SK-N-SH treated with all-trans-retinoic acid at 6 μM for 48 hours (cell line): ENCODE results near the gene DOCK1.

Source experiments
- ATAC-seq: fragments of 200-7000 bp; cut with Tn5 transposase; 3 replicates; pipeline ENCODE4 v1.9.1; 2020; ENCODE audit warnings: mild to moderate bottlenecking, moderate library complexity
- ARNTL ChIP-seq: fragments of 450-650 bp; formaldehyde crosslinking; IDR thresholded peaks from 2 replicates; pipeline ENCODE4 v1.5.0; 2020; ENCODE audit warnings: low read depth, mild to moderate bottlenecking, moderate library complexity, borderline replicate concordance
- BACH2 ChIP-seq: fragments of 250-450 bp; sonication (Bioruptor Pico); IDR thresholded peaks from 2 replicates; pipeline ENCODE4 v1.9.0; 2021; ENCODE audit warnings: mild to moderate bottlenecking, borderline replicate concordance
- CSDC2 ChIP-seq: fragments of 250-450 bp; sonication (Bioruptor Pico); IDR thresholded peaks from 2 replicates; pipeline ENCODE4 v1.5.0; 2020; ENCODE audit warnings: mild to moderate bottlenecking, moderate library complexity
- ESRRG ChIP-seq: fragments of 250-450 bp; sonication (Bioruptor Pico); IDR thresholded peaks from 2 replicates; pipeline ENCODE4 v1.6.1; 2021; ENCODE audit warnings: mild to moderate bottlenecking
- GLIS3 ChIP-seq: fragments of 250-450 bp; sonication (Bioruptor Pico); IDR thresholded peaks from 2 replicates; pipeline ENCODE4 v1.5.0; 2020; ENCODE audit warnings: mild to moderate bottlenecking, moderate library complexity
- ISL1 ChIP-seq: fragments of 250-450 bp; sonication (Bioruptor Pico); IDR thresholded peaks from 2 replicates; pipeline ENCODE4 v2.1.2; 2022; ENCODE audit warnings: mild to moderate bottlenecking, moderate library complexity
- OSR1 ChIP-seq: fragments of 250-450 bp; sonication (Bioruptor Pico); IDR thresholded peaks from 2 replicates; pipeline ENCODE4 v1.8.0; 2022; ENCODE audit warnings: moderate library complexity, mild to moderate bottlenecking, inconsistent platforms
- PPARA ChIP-seq: fragments of 250-450 bp; sonication (Bioruptor Pico); IDR thresholded peaks from 2 replicates; pipeline ENCODE4 v1.5.0; 2020; ENCODE audit warnings: mild to moderate bottlenecking, borderline replicate concordance
- RARB ChIP-seq: fragments of 250-450 bp; sonication (Bioruptor Pico); IDR thresholded peaks from 2 replicates; pipeline ENCODE4 v1.8.0; 2021; ENCODE audit warnings: mild to moderate bottlenecking, moderate library complexity
- SNAI2 ChIP-seq: fragments of 250-450 bp; sonication (Bioruptor Pico); IDR thresholded peaks from 2 replicates; pipeline ENCODE4 v1.5.0; 2020; ENCODE audit warnings: mild to moderate bottlenecking, moderate library complexity
- TCF4 ChIP-seq: fragments of 250-450 bp; sonication (Bioruptor Pico); IDR thresholded peaks from 2 replicates; pipeline ENCODE4 v1.8.0; 2021; ENCODE audit warnings: mild to moderate bottlenecking, moderate library complexity, borderline replicate concordance
- TOX ChIP-seq: fragments of 250-450 bp; sonication (Bioruptor Pico); IDR thresholded peaks from 2 replicates; pipeline ENCODE4 v1.8.0; 2021; ENCODE audit warnings: mild to moderate bottlenecking, moderate library complexity, borderline replicate concordance
- ZC3H10 ChIP-seq: fragments of 250-450 bp; sonication (Bioruptor Pico); IDR thresholded peaks from 2 replicates; pipeline ENCODE4 v1.5.1; 2021; ENCODE audit warnings: mild to moderate bottlenecking, moderate library complexity
- ZFP3 ChIP-seq: fragments of 250-450 bp; sonication (Bioruptor Pico); IDR thresholded peaks from 2 replicates; pipeline ENCODE4 v1.5.0; 2020; ENCODE audit warnings: mild to moderate bottlenecking, moderate library complexity
- ZFP30 ChIP-seq: fragments of 450-650 bp; formaldehyde crosslinking; IDR thresholded peaks from 2 replicates; pipeline ENCODE4 v1.5.0; 2022; ENCODE audit warnings: mild to moderate bottlenecking, moderate library complexity
- ZNF565 ChIP-seq: fragments of 450-650 bp; formaldehyde crosslinking; conservative IDR thresholded peaks from 2 replicates; pipeline ENCODE4 v1.5.0; 2020; ENCODE audit warnings: low read depth, mild to moderate bottlenecking, moderate library complexity
- ZNF70 ChIP-seq: fragments of 450-650 bp; formaldehyde crosslinking; IDR thresholded peaks from 2 replicates; pipeline ENCODE4 v1.5.0; 2020; ENCODE audit warnings: mild to moderate bottlenecking, moderate library complexity
- ZNF8 ChIP-seq: fragments of 450-650 bp; formaldehyde crosslinking; IDR thresholded peaks from 2 replicates; pipeline ENCODE4 v1.5.0; 2020; ENCODE audit warnings: mild to moderate bottlenecking, moderate library complexity
- TF ChIP-seq, protein P1 (sequence below): fragments of 250-450 bp; sonication (Bioruptor Pico); IDR thresholded peaks from 2 replicates; pipeline ENCODE4 v1.5.0; 2020; ENCODE audit warnings: mild to moderate bottlenecking, moderate library complexity
- TF ChIP-seq, protein P2 (sequence below): fragments of 250-450 bp; sonication (Bioruptor Pico); IDR thresholded peaks from 2 replicates; pipeline ENCODE4 v1.8.0; 2020; ENCODE audit warnings: mild to moderate bottlenecking, moderate library complexity, borderline replicate concordance
- TF ChIP-seq, protein P3 (sequence below): fragments of 250-450 bp; sonication (Bioruptor Pico); IDR thresholded peaks from 2 replicates; pipeline ENCODE4 v1.5.1; 2021; ENCODE audit warnings: mild to moderate bottlenecking, moderate library complexity
- TF ChIP-seq, protein P4 (sequence below): fragments of 250-450 bp; sonication (Bioruptor Pico); IDR thresholded peaks from 2 replicates; pipeline ENCODE4 v1.8.0; 2021; ENCODE audit warnings: low read depth, mild to moderate bottlenecking, moderate library complexity, borderline replicate concordance
- TF ChIP-seq, protein P5 (sequence below): fragments of 250-450 bp; sonication (Bioruptor Pico); IDR thresholded peaks from 2 replicates; pipeline ENCODE4 v1.5.1; 2020; ENCODE audit warnings: low read depth, mild to moderate bottlenecking, moderate library complexity

Gene DOCK1

DNA sequence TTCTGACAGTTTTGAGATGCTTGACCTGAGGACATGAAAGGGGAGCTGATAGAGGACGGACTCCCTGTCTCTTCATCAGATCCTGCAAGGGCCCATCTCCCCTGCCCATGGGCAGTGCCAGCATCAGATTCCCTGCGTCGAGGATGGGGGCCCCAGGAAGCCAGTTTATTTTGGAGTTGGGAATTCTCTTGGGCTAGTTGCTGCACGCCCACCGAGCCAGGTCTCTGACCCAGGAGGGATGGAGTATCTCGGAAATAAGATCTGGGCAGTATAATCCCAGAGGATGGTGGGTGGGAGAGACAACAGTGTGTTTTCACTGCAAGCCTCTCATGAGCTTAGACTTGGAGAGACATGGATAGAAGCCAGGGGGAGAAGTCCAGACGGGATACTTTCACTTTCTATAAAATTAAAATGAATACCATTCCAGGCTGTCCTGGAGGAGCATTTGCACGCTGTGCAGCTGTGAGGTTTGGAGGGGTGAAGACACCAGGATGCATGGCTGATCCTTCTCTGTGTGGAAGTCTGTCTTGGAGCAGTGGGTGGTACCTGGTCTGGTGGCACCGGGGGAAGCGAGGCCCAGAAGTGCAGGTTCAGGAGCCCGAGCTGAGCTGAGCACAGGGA, 25.8 kb downstream of the DOCK1 start (continued):
- TF ChIP-seq, protein P1, sequence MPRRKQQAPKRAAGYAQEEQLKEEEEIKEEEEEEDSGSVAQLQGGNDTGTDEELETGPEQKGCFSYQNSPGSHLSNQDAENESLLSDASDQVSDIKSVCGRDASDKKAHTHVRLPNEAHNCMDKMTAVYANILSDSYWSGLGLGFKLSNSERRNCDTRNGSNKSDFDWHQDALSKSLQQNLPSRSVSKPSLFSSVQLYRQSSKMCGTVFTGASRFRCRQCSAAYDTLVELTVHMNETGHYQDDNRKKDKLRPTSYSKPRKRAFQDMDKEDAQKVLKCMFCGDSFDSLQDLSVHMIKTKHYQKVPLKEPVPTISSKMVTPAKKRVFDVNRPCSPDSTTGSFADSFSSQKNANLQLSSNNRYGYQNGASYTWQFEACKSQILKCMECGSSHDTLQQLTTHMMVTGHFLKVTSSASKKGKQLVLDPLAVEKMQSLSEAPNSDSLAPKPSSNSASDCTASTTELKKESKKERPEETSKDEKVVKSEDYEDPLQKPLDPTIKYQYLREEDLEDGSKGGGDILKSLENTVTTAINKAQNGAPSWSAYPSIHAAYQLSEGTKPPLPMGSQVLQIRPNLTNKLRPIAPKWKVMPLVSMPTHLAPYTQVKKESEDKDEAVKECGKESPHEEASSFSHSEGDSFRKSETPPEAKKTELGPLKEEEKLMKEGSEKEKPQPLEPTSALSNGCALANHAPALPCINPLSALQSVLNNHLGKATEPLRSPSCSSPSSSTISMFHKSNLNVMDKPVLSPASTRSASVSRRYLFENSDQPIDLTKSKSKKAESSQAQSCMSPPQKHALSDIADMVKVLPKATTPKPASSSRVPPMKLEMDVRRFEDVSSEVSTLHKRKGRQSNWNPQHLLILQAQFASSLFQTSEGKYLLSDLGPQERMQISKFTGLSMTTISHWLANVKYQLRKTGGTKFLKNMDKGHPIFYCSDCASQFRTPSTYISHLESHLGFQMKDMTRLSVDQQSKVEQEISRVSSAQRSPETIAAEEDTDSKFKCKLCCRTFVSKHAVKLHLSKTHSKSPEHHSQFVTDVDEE = no peak
- TF ChIP-seq, protein P2, sequence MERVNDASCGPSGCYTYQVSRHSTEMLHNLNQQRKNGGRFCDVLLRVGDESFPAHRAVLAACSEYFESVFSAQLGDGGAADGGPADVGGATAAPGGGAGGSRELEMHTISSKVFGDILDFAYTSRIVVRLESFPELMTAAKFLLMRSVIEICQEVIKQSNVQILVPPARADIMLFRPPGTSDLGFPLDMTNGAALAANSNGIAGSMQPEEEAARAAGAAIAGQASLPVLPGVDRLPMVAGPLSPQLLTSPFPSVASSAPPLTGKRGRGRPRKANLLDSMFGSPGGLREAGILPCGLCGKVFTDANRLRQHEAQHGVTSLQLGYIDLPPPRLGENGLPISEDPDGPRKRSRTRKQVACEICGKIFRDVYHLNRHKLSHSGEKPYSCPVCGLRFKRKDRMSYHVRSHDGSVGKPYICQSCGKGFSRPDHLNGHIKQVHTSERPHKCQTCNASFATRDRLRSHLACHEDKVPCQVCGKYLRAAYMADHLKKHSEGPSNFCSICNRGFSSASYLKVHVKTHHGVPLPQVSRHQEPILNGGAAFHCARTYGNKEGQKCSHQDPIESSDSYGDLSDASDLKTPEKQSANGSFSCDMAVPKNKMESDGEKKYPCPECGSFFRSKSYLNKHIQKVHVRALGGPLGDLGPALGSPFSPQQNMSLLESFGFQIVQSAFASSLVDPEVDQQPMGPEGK (CRISPR knock-in tag) = no peak
- TF ChIP-seq CSDC2 (no peak), TOX (no peak), RARB (no peak)

DNA sequence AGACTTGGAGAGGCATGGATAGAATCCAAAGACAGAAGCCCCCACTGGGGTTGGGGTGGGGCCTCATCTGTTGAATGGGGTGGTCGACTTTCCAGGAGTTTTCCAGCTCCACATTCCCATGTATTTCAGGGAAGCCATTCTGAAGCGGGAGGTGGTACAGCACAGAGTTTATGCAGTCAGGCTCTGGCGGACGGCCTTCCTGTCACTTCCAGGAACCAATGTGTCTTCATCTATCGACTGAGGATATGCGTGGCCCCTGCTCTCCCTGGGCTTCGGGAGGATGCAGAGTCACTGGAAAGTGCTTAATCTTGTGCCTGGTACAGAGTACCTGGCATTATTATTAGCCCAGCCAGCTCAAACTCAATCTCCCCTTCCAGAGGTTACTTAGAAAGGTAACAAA, 26.3 kb downstream of the DOCK1 start:
- no peak for TF ChIP-seq SNAI2 (CRISPR knock-in tag)
- no peak for TF ChIP-seq ZNF8
- TF ChIP-seq, protein P2 (CRISPR knock-in tag) = no peak
- no peak for TF ChIP-seq ZNF70 (CRISPR knock-in tag)
- no peak for TF ChIP-seq ZFP3
- TF ChIP-seq ESRRG (CRISPR knock-in tag) = no peak
- TF ChIP-seq RARB = no peak
- TF ChIP-seq, protein P3, sequence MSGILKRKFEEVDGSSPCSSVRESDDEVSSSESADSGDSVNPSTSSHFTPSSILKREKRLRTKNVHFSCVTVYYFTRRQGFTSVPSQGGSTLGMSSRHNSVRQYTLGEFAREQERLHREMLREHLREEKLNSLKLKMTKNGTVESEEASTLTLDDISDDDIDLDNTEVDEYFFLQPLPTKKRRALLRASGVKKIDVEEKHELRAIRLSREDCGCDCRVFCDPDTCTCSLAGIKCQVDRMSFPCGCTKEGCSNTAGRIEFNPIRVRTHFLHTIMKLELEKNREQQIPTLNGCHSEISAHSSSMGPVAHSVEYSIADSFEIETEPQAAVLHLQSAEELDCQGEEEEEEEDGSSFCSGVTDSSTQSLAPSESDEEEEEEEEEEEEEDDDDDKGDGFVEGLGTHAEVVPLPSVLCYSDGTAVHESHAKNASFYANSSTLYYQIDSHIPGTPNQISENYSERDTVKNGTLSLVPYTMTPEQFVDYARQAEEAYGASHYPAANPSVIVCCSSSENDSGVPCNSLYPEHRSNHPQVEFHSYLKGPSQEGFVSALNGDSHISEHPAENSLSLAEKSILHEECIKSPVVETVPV (CRISPR knock-in tag) = no peak
- no peak for TF ChIP-seq ZC3H10 (CRISPR knock-in tag)
- no peak for TF ChIP-seq PPARA (CRISPR knock-in tag)
- no peak for TF ChIP-seq TOX
- TF ChIP-seq ARNTL (CRISPR knock-in tag) = no peak
- TF ChIP-seq ISL1 (CRISPR knock-in tag) = no peak
- TF ChIP-seq ZNF565 (CRISPR knock-in tag) = no peak
- no peak for TF ChIP-seq OSR1
- no peak for TF ChIP-seq GLIS3 (CRISPR knock-in tag)
- TF ChIP-seq ZFP30 (CRISPR knock-in tag) = no peak
- no peak for TF ChIP-seq BACH2 (CRISPR knock-in tag)
- ATAC-seq = no peak

DNA sequence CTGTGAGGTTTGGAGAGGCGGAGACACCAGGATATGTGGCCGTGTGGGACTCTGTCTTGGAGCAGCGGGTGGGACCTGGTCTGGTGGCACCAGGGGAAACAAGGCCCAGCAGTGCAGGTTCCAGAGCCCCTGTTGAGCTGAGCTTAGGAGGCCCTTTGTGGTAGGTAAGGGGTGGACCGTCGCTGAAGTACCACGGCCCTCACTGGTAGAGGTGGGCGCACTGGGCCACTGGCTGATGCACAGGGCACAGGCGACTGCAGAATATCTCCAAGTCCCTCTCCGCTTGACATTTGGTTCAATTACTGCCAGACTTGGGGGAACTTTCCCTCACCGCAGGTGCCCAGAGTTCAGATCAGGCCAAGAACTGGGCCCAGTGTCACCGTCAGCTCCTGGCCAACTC, 27.3 kb downstream of the DOCK1 start:
- ATAC-seq = no peak
- TF ChIP-seq ZNF565 (CRISPR knock-in tag) (no peak), TCF4 (no peak), SNAI2 (CRISPR knock-in tag) (no peak), ZNF70 (CRISPR knock-in tag) (no peak), ARNTL (CRISPR knock-in tag) (no peak), PPARA (CRISPR knock-in tag) (no peak), ZFP30 (CRISPR knock-in tag) (no peak), ZC3H10 (CRISPR knock-in tag) (no peak), ISL1 (CRISPR knock-in tag) (no peak), ZNF8 (no peak), ZFP3 (no peak), CSDC2 (no peak), RARB (no peak)
- TF ChIP-seq, protein P2 (CRISPR knock-in tag) = no peak
- TF ChIP-seq, protein P4, sequence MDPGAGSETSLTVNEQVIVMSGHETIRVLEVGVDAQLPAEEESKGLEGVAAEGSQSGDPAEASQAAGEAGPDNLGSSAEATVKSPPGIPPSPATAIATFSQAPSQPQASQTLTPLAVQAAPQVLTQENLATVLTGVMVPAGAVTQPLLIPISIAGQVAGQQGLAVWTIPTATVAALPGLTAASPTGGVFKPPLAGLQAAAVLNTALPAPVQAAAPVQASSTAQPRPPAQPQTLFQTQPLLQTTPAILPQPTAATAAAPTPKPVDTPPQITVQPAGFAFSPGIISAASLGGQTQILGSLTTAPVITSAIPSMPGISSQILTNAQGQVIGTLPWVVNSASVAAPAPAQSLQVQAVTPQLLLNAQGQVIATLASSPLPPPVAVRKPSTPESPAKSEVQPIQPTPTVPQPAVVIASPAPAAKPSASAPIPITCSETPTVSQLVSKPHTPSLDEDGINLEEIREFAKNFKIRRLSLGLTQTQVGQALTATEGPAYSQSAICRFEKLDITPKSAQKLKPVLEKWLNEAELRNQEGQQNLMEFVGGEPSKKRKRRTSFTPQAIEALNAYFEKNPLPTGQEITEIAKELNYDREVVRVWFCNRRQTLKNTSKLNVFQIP (CRISPR knock-in tag) = no peak
- TF ChIP-seq, protein P5, sequence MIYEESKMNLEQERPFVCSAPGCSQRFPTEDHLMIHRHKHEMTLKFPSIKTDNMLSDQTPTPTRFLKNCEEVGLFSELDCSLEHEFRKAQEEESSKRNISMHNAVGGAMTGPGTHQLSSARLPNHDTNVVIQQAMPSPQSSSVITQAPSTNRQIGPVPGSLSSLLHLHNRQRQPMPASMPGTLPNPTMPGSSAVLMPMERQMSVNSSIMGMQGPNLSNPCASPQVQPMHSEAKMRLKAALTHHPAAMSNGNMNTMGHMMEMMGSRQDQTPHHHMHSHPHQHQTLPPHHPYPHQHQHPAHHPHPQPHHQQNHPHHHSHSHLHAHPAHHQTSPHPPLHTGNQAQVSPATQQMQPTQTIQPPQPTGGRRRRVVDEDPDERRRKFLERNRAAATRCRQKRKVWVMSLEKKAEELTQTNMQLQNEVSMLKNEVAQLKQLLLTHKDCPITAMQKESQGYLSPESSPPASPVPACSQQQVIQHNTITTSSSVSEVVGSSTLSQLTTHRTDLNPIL (CRISPR knock-in tag) = no peak
- TF ChIP-seq, protein P3 (CRISPR knock-in tag) = no peak
